Measurements from ENCODE around the gene ARHGAP15. TPM values are rescaled to one million over a fixed set of nuclear protein-coding genes. Genes with fewer than 3 reads are reported as not detected.

ARHGAP15 gene
- total RNA-seq, 1 donor from 2014 or later, result not detected

DNA sequence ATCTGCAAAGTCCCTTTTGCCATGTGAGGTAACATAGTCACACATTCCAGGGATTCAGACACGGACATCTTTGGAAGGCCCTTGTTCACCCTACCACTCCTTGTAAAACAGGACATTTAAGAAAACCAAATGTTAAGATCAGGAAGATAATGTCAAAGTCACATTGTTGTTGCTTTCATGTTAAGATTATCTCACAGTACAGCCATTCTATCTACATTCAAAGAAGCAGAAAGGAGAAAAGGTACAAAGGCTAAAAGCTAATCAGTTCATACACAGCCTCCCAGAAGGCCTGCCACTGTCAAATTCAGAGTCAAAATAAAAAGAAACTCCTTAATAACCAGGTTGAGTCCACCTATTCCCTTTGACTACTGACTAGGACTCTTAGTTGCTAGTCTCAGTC, 573.7 kb downstream of the ARHGAP15 start:
- no peak overlapping the region for H3K4me3 ChIP-seq (ENCODE audit: low read depth, low read length)
- no peak for DNase-seq (ENCODE audit: low read depth)
- no peaks in the 10 kb centered on the region for H3K27me3 ChIP-seq (ENCODE audit: control insufficient read depth, insufficient read depth, low read length)
- TF ChIP-seq CTCF (IDR thresholded peaks at IDR 0.05; ENCODE audit: insufficient read depth, low read length, poor library complexity, severe bottlenecking), result no peak
- H3K36me3 ChIP-seq (ENCODE audit: control insufficient read depth, insufficient read depth, low read length), result no peaks in the 10 kb centered on the region

DNA sequence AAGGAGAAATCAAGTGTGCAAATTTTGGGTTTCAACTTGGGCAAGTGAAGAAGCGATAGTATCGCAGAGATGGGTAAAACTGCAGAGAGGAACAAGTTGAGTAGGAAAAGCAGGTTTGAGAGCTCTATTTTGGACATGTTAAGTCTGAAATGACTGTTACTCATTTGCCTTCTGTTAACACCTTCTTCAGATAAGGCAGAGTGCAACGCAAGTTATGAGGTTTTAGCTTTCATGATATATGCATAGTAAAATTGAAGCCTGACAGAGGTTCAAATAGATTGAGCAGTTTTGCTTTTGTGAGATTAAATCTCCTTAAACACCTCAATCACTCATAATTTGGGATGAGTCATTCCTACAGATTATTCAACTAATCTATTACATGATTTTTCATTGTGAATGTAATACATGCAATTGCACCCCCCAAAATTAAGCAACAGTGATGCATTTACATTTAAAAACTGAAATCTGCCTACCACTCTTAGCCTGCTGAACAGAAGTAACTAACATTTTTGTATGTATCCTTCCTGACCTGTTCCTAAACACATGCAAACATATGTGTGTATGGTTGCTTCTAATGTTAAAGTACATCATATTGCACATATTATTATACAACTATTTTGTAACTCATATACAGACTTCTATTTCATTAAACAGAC, 575.4 kb downstream of the ARHGAP15 start:
- Histone ChIP-seq H3K36me3 (ENCODE audit: control insufficient read depth, insufficient read depth, low read length) (no peaks in the 10 kb centered on the region), H3K27me3 (ENCODE audit: control insufficient read depth, insufficient read depth, low read length) (no peaks in the 10 kb centered on the region), H3K4me3 (ENCODE audit: low read depth, low read length) (no peak overlapping the region)
- no peak for TF ChIP-seq CTCF (IDR thresholded peaks at IDR 0.05; ENCODE audit: insufficient read depth, low read length, poor library complexity, severe bottlenecking)
- no peak for DNase-seq (ENCODE audit: low read depth)

DNA sequence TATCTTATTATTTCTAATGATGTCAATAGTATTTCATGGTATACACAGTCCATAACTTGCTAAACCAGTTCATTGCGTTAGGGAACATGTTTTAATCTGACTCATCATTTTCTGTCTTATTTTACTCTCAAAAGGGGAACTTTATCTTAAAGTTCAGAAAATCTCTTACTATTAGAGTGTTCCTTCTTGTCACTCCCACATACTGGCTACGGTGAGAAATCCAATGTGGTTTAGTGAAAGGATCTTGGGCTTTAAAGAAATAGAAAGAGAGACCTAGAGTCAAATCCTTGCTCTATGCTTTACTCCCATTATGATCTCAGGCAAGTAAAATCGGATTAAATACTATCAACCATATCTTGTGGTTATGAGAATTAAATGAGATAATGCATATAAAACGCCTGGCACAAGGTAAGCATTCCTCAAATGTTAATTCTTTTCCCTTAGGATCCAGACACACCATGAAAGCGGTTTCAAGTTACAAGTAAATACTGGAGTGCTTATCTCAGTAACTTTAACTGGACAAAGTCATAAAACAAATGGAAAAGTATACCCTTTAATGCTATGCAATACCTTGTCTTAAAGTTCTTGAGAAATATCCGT, 576.0 kb downstream of the ARHGAP15 start:
- no peaks in the 10 kb centered on the region for H3K27me3 ChIP-seq (ENCODE audit: control insufficient read depth, insufficient read depth, low read length)
- H3K4me3 ChIP-seq (ENCODE audit: low read depth, low read length), result no peak overlapping the region
- no peak for TF ChIP-seq CTCF (IDR thresholded peaks at IDR 0.05; ENCODE audit: insufficient read depth, low read length, poor library complexity, severe bottlenecking)
- no peaks in the 10 kb centered on the region for H3K36me3 ChIP-seq (ENCODE audit: control insufficient read depth, insufficient read depth, low read length)
- DNase-seq (ENCODE audit: low read depth), result no peak

DNA sequence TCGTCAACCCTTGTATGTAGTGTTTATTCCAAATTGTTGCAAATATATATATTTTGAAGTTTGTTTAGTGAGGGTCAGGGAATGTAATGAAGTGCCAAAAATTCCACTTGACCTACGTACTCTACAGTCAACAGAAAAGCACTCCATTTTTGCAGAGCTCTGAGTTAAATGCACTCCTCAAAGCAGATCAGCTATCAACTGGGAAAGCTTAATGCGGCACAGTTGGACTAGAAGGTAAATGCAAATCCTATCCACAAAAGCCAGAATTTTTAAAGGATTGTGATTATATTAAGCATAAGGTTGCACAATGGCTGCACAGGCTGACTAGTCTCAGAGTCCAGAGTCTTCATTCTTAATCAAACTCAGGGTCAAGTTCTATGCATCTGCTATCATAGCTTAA, 577.1 kb downstream of the ARHGAP15 start:
- no peak for TF ChIP-seq CTCF (IDR thresholded peaks at IDR 0.05; ENCODE audit: insufficient read depth, low read length, poor library complexity, severe bottlenecking)
- DNase-seq (ENCODE audit: low read depth), result no peak
- Histone ChIP-seq H3K4me3 (ENCODE audit: low read depth, low read length) (no peak overlapping the region), H3K36me3 (ENCODE audit: control insufficient read depth, insufficient read depth, low read length) (no peaks in the 10 kb centered on the region), H3K27me3 (ENCODE audit: control insufficient read depth, insufficient read depth, low read length) (no peaks in the 10 kb centered on the region)

DNA sequence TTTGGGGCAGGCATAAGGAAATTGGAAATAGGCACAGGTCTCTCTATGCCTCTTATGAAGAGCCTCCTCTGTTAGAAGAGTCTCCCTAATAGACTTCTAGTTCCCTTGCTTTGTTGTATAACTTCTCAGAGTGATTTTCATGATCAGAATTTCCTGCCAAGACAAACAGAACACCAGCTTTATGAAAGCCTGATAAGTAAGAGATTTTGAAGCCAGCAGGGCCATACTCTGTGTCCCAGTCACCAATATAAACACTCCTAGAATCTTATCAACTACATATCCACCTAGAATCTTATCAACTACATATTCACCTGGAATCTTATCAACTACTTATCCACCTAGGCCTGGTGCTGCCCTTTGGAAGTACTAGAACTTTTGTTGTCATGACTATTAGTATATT, 579.5 kb downstream of the ARHGAP15 start:
- no peaks in the 10 kb centered on the region for H3K27me3 ChIP-seq (ENCODE audit: control insufficient read depth, insufficient read depth, low read length)
- no peaks in the 10 kb centered on the region for H3K36me3 ChIP-seq (ENCODE audit: control insufficient read depth, insufficient read depth, low read length)
- TF ChIP-seq CTCF (IDR thresholded peaks at IDR 0.05; ENCODE audit: insufficient read depth, low read length, poor library complexity, severe bottlenecking), result no peak
- DNase-seq (ENCODE audit: low read depth), result no peak
- no peak overlapping the region for H3K4me3 ChIP-seq (ENCODE audit: low read depth, low read length)

DNA sequence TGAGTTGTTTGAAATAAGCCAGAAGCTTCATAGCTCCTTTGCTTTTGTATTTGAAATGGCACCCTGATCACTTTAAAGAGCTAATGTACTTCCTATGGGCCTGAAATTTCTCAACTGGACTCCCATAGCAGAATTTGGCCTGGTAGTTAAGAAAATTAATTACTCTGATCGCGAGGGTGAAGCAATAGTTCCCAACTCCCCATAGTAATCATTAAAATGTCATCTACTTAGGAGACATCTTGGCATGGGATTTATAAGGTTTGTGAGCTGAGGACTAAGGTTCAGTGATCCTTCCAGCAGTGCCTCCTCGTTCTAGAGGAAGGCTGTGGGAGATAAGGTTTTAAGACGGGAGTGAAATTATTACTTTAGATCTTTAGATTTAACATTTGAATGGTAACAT, 581.0 kb downstream of the ARHGAP15 start:
- Histone ChIP-seq H3K27me3 (ENCODE audit: control insufficient read depth, insufficient read depth, low read length) (no peaks in the 10 kb centered on the region), H3K36me3 (ENCODE audit: control insufficient read depth, insufficient read depth, low read length) (no peaks in the 10 kb centered on the region), H3K4me3 (ENCODE audit: low read depth, low read length) (no peak overlapping the region)
- no peak for TF ChIP-seq CTCF (IDR thresholded peaks at IDR 0.05; ENCODE audit: insufficient read depth, low read length, poor library complexity, severe bottlenecking)
- no peak for DNase-seq (ENCODE audit: low read depth)

All from kidney epithelial cell (primary cell).